Kidney tubule cell (primary cell): ENCODE measurements around the gene ARVCF.
A peak's percentile ranks its signal among the peaks of the same experiment; 100 is the strongest.

Source experiments
- DNase-seq: peaks from one replicate; pipeline ENCODE4 v3.0.0-alpha.2; 2018; ENCODE audit warnings: low spot score

Gene ARVCF

DNA sequence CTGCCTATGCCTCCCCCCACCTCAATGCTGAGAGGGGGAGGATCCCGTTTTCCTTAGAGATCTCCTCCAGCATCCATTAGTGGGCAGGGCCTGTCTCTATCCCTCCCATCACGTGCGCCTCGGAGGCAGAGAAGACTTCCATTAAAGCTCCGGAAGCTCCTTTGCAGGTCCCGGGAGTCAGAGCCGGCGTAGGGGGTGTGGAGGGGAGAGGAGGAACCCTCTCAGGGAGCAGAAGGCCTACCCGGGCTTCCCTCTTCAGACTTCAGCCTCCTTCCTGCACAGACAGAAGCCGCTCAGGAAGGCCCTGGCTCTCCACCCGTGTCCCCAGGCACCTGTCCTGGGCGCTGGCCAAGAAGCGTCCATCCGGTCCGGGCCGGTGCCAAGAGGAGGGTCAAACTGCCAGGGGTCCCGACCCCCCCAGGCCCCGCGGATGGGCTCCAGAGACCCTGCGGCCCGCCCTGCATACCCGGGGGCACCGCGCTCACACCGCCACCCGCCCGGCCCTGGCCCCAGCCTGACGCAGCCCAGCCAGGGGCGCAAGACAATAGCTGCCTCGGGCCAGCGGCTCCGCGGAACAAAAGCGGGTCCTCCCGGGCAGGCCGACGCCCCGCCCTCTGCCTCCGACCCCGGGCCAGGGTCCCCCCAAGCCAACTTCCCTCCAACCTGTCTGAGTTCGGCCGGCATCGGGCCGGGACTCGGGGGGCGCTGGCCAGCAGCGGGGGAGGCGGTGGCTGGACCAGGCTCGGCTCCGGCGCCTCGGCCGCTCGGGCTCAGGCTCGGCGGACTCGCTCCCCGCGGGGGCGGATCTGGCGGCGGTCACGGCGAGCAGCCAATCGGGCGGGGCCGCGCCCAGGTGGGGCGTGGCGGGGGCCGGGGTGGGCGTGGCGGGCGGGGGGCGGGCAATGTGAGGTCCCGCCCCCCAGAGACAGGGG, 29.9 kb downstream of the ARVCF start:
- peak; percentile 84 for DNase-seq

- DNase-seq, result no peak
These were observed 30.6 kb downstream of the ARVCF start for GRCh38 chr22:19986011-19986409.

GRCh38 chr22:19984851-19985811, 31.5 kb downstream of the ARVCF start:
- no peak for DNase-seq

DNA sequence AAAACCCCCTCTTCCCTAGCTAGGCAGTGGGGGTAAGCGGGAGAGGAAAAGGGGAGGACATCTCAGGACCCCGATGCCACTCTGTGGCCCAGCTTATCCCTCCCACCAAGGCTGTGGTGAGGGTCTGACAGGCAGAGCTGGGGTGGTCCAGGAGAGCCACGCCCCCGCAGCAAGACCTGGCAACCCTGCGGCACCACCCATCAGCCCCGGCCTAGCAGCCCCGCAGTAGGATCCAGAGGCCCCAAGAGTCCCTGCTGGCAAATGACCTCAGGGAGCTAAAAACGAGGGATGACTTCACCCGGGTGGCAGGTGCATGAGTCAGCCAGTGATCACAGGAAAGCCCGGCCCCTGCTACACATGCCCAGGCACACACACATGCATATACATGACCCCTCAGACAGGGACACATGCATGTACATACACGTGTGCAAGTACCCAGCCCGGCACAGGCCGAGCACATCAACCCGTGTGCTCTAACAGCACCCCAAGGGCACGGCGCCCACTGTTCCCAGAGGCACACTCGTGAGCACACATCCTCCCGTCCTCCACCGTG, 32.3 kb downstream of the ARVCF start:
- DNase-seq, result peak; percentile 88

DNA sequence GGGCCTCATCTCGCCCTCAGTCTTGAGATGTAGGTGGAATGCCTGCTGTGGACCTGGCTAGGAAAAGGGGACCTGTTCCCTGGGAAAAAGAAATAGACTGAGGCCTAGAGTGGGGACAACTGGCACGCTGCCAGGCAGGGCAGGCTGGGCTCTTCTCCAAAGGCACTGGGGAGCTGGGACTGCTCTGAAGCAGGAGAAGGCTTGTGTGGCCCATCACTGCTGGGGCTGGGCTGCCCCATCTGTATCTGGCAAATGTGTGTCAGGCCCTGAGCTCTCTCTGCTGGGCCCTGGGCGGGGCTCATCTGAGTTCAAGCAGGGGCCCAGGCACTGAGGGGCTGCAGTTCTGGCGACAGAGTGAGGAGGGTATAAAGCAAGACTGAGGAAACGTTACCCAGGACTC, 32.9 kb downstream of the ARVCF start:
- no peak for DNase-seq

DNA sequence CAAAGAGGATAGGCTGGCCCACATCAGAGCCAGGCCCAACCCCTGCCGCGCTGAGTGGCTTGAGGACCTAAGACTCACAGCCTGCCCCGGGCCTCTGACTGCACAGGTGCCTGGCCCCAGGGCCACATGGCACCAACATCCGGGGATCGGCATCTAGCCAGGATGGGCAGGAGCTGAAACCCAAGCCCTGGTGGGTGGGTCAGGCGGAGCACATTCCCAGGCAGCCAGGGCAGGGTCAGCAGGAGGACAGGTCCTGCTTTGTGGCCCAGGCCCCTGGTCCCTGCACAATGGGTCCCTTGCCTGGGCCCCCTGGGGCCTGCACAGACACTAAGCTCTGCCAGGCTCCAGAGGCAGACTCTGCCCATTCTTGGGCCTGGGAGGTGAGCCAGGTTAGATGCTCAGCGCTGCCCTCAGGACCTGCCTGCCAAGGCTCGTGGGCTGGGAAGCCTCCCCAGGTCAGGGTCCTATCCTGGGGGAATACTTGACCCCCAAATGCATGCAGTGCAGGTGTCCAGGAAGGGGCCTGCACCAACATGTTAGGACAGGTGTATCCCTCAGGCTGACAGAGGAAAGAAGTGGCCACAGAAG, 33.5 kb downstream of the ARVCF start:
- no peak for DNase-seq

DNA sequence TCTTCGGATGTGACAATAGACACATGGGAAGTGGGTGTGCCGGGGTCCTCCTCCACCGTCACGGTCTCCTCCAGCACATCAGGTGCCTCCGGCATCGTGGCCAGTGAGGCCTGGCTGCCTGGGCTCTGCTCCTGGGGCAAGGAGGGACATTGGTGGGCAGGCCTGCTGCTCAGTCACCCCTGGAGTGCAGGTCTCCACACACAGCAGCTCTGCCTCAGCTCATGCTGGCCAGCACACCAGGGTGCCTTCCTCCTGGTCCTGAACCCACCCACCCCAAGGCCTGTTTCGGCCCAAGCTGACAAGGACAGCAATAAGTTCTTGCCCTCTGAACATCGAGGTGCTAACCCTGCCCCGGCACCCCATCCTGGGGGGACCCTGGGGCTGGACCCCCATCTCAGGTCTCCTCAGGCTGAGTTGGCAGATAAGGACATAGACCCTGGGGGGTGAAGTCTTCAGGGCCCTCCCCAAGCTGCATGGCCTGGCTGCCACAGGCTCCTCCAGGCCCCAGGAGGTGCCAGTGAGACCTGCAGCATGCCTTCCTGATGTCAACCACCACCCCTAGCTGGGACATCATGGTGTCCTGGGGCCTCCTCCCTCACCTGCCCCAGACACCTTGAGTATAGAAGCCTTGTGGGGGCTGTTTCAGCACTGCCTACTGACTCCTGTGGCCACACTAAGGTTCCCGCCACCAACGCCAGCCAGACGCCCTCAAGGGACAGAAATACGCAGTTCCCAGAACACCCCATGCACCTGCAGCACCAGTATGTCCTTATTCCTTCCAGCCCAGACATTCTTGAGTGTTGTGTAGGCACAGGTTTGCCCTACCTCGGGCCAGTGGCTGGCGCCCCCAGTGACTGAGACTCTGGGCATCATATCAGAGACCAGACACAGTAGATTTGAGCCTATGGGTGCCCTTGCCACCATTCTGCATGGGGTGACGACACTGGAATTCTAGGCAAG, 34.4 kb downstream of the ARVCF start:
- DNase-seq, result no peak

- DNase-seq, result no peak
These were observed 35.3 kb downstream of the ARVCF start for GRCh38 chr22:19981171-19981960.

- DNase-seq, result no peak
These were observed 35.9 kb downstream of the ARVCF start for GRCh38 chr22:19980766-19981165.

- no peak for DNase-seq
These were observed 36.7 kb downstream of the ARVCF start for GRCh38 chr22:19979712-19980493.

GRCh38 chr22:19978748-19979147, 37.9 kb downstream of the ARVCF start:
- no peak for DNase-seq

DNA sequence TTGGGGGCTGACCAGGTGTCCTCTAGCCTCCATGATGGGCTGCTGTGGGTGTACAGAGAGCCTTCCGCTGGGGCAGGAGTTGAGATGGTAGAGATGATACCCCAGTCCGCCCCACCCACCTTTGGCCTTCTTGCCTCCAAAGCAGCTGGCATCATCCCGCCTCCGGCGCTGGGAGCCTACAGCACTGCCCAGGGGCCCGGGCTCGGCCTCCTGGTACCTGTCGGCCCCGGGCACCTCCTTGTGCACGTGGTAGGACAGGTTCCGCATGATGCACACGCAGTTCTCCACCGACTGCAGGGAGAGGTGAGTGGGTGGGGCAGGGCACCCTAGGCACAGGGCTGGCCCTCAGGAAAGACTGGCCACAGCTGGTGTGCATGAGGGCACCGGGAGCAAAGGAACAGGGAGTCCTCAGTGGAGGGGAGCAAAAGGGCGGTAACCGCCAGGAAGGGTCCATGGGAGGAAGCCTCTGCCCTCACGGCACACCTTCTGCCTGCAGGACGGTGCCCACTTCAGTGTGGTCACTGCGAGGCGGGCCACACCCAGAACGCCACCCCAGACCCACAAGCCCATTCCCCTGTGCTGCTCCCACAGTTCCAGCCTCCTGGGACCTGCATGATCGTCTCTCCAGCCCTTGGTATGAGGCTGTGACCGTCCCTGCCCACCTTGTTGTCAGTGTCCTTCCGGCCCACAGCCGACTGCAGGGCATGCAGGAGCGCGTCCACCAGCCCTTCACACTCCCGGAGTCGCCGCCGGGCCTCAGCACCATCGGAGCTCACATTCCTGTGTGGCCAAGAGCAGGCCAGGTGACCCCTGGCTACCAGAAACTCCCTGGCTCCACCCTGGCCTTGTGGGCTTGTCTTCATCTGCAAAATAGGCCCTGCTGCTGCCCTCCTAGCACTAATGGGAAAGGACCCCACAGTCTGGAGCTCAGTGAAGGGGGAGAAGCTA, 39.1 kb downstream of the ARVCF start:
- no peak for DNase-seq

GRCh38 chr22:19976671-19977070, 40.0 kb downstream of the ARVCF start:
- DNase-seq, result no peak

DNA sequence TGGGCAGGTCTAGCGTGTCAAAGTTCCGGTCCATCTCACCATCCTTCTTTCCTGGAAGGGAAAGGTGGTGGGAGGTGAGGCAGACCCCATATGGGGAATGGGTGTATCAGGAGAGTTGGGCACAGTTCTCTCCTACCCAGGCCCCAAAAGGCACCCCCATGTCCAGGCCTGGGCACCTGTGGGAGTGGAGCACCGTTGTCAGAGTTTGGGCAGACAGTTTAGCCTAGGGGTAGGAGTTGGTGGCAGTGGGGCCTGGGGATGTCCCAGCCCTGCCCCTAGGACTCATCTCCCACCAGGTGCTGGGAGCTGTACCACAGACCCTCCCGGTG, 41.0 kb downstream of the ARVCF start:
- DNase-seq, result no peak

DNA sequence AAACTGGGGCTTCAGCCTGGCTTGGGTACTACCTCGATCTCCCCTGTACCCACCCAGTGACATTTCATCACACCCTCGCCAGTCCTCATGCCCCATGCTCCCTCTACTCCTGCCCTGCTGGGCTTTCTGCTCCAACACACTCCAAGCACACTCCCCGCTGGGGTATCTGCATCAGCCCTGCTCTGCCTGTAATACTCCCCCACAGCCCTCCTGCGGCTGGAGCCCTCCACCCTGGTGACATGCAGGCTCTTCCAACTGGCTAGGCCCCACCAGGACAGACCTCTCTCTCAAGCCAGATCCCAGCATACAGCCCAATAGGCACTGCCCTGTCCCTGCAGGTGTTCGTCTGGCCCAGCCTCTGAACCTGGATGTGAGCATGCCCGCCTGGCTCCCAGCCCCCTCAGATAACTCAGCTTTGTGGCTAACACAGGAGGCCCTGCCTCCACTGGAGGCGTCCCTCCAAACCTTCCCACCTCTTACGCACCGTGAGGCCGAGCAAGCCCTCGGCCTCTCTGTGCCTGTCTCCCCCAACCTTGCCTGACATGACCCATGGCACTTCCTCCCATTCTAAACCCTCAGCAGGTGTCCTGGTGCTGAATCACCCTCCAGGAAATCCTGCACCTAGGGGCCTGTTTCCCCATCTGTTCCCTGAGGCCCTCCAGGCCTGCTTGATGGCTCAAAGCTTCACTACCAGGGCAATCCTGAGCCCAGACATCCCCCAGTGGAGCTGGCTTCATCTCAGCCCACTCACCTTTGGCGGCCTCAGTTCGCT, 41.5 kb downstream of the ARVCF start:
- DNase-seq, result peak; percentile 55

DNA sequence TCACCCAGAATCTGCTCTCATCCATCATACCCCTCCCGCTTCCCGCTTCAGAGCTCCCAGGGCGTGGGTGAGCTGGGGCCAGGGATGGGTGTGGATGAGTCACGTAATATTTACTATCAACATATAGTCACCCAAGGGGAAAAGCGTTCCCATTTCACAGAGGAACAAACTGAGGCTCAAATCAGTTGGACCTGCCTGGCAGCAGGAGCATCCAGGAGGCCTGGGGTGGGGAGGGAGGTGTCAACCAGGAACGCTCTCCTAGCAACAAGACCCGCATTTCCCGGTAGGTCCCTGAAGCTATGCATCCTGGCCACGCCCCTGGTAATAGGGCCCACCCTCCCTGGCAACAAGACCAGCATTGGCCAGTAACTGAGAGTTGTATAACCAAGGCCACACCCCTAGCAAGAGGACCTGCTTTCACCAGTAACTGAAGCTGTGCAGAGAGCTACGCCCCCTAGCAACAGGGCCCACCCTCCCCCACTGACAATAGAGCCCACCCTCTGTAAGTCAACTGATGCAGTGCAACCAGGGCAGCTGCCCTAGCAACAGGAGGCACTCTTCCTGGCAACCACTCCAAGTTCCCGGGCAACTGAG, 42.3 kb downstream of the ARVCF start:
- DNase-seq, result peak; percentile 30
